RWPE2 (cell line): ENCODE results near the gene HDAC3.
A peak's percentile ranks its signal among the peaks of the same experiment; 100 is the strongest.

Experiments used
- ATAC-seq: fragments of 200-7000 bp; cut with Tn5 transposase; 3 replicates; pipeline ENCODE4 v1.9.1; 2021; ENCODE audit warnings: low read depth
- DNase-seq: peaks from one replicate; pipeline ENCODE4 v3.0.0-alpha.2; 2020; ENCODE audit warnings: low spot score
- H3K27ac ChIP-seq: fragments of 450-650 bp; 2 replicates; pipeline ENCODE4 v1.5.1; 2017; ENCODE audit warnings: mild to moderate bottlenecking; ENCODE audit not compliant: poor library complexity, severe bottlenecking
- H3K27me3 ChIP-seq: fragments of 250-450 bp; sonication (Bioruptor Pico); 2 replicates; pipeline ENCODE4 v1.5.1; 2021; ENCODE audit warnings: mild to moderate bottlenecking, moderate library complexity; ENCODE audit not compliant: insufficient read depth, poor library complexity, severe bottlenecking
- H3K36me3 ChIP-seq: fragments of 250-450 bp; sonication (Bioruptor Pico); 2 replicates; pipeline ENCODE4 v1.5.1; 2020; ENCODE audit warnings: low read depth, mild to moderate bottlenecking, moderate library complexity
- H3K4me1 ChIP-seq: fragments of 250-450 bp; sonication (Bioruptor Pico); 2 replicates; pipeline ENCODE4 v1.5.1; 2021; ENCODE audit warnings: mild to moderate bottlenecking, moderate library complexity; ENCODE audit not compliant: insufficient read depth, poor library complexity, severe bottlenecking
- H3K4me3 ChIP-seq: fragments of 250-450 bp; sonication (Bioruptor Pico); 2 replicates; pipeline ENCODE4 v1.5.1; 2021; ENCODE audit warnings: mild to moderate bottlenecking, moderate library complexity; ENCODE audit not compliant: severe bottlenecking
- H3K9me3 ChIP-seq: fragments of 250-450 bp; sonication (Bioruptor Pico); 2 replicates; pipeline ENCODE4 v1.5.1; 2021; ENCODE audit warnings: mild to moderate bottlenecking, moderate library complexity; ENCODE audit not compliant: severe bottlenecking
- TF ChIP-seq, protein P1 (sequence below): fragments of 450-650 bp; IDR thresholded peaks from one replicate; pipeline ENCODE4 v1.5.1; 2017; ENCODE audit warnings: mild to moderate bottlenecking, moderate library complexity; ENCODE audit not compliant: poor library complexity, severe bottlenecking

HDAC3 gene

DNA sequence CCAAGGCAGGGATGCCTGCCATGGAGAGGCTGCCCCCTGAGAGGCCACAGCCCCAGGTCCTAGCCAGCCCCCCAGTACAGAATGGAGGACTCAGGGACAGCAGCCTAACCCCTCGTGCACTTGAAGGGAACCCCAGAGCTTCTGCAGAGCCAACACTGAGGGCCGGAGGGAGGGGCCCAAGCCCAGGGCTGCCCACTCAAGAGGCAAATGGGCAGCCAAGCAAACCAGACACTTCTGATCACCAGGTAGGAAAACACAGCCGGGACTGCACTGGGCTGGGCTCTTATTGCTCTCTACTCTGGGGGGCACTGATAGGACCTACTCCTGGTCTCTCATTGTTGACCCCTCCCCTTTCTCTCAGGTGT, 3.4 kb upstream of the HDAC3 start:
- no peaks in the 10 kb centered on the region for H3K9me3 ChIP-seq
- ATAC-seq (no peak), DNase-seq (no peak)
- peaks cover 5% of the 10 kb centered on the region for H3K4me1 ChIP-seq
- TF ChIP-seq, protein P1, sequence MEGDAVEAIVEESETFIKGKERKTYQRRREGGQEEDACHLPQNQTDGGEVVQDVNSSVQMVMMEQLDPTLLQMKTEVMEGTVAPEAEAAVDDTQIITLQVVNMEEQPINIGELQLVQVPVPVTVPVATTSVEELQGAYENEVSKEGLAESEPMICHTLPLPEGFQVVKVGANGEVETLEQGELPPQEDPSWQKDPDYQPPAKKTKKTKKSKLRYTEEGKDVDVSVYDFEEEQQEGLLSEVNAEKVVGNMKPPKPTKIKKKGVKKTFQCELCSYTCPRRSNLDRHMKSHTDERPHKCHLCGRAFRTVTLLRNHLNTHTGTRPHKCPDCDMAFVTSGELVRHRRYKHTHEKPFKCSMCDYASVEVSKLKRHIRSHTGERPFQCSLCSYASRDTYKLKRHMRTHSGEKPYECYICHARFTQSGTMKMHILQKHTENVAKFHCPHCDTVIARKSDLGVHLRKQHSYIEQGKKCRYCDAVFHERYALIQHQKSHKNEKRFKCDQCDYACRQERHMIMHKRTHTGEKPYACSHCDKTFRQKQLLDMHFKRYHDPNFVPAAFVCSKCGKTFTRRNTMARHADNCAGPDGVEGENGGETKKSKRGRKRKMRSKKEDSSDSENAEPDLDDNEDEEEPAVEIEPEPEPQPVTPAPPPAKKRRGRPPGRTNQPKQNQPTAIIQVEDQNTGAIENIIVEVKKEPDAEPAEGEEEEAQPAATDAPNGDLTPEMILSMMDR = no peak
- H3K36me3 ChIP-seq = peaks cover 12% of the 10 kb centered on the region
- H3K27ac ChIP-seq = no peak overlapping the region
- H3K27me3 ChIP-seq = no peaks in the 10 kb centered on the region
- H3K4me3 ChIP-seq = no peak overlapping the region

DNA sequence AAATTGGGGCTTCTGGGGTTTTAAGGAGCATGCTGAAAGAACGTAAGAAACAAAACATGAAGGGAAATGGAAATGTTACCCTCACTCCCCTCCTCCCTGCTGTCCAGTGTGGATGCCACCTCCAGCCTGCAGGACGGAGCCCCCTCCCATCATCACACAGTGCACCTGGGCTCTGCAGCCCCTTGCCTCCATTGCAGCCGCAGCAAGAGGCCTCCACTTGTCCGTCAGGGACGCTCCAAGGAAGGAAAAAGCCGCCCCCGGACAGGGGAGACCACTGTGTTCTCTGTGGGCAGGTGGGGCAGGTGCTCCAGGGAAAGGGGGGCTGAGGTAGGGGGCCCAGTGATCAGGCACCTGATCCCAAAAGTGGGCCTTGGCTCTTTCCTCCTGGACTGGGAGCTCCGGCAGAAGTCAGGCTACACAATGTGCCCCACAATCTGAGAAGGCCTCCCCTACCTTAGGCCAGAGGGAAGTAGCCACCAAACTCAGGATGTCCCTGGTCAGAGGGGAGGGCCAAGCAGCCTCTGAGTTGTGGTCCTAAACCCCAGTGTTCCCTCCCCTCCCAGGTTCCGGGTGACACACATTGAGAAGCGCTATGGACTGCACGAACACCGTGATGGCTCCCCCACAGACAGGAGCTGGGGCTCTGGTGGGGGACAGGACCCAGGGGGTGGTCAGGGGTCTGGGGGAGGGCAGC, 2.9 kb upstream of the HDAC3 start:
- Histone ChIP-seq H3K4me1 (peaks cover 5% of the 10 kb centered on the region), H3K4me3 (no peak overlapping the region), H3K27ac (no peak overlapping the region), H3K36me3 (peaks cover 15% of the 10 kb centered on the region), H3K27me3 (no peaks in the 10 kb centered on the region), H3K9me3 (no peaks in the 10 kb centered on the region)
- DNase-seq (no peak), ATAC-seq (no peak)
- TF ChIP-seq, protein P1 = no peak

- H3K27me3 ChIP-seq = no peaks in the 10 kb centered on the region
- H3K4me1 ChIP-seq = peaks cover 5% of the 10 kb centered on the region
- TF ChIP-seq, protein P1 = no peak
- H3K36me3 ChIP-seq = peaks cover 22% of the 10 kb centered on the region
- H3K4me3 ChIP-seq = no peak overlapping the region
- no peak overlapping the region for H3K27ac ChIP-seq
- DNase-seq = no peak
- no peaks in the 10 kb centered on the region for H3K9me3 ChIP-seq
- no peak for ATAC-seq
These were observed 2.1 kb upstream of the HDAC3 start for GRCh38 chr5:141638771-141639170.

DNA sequence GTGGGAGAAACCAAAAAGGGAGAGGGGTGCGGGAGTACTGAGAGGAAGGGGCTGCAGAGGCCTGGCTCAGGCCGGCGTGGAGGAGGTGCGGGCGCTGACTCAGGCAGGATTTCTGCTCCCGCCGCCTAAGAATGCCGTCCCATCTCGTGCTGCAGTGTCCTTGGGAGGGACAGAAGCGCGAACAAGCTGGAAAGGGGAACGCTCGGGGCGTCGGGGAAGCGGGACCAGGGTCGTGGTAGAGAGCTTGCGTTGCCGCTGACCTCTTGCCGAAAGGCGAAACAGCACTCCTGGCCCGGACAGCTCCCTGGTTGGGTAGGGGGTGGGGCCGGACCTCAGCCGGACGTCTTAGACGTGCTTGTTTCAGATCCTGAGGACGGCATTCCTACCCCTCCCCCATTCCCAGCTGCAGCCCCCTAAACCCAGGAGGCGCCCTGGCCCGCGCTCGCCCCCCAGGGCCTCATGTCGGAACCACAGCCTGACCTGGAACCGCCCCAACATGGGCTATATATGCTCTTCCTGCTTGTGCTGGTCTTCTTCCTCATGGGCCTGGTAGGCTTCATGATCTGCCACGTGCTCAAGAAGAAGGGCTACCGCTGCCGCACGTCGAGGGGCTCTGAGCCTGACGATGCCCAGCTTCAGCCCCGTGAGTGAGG, 1.2 kb upstream of the HDAC3 start:
- Histone ChIP-seq H3K27me3 (no peaks in the 10 kb centered on the region), H3K27ac (peak overlapping the region; percentile 38), H3K36me3 (peaks cover 25% of the 10 kb centered on the region), H3K4me1 (peaks cover 5% of the 10 kb centered on the region), H3K9me3 (no peaks in the 10 kb centered on the region), H3K4me3 (peak overlapping the region; percentile 71)
- ATAC-seq (peak; percentile 9; the same call in 2 of the 3 replicates), DNase-seq (peak; percentile 83)
- TF ChIP-seq, protein P1 = peak; percentile 47
